CD4-positive, alpha-beta T cell treated with Interleukin-15 for 4 hours (primary cell): ENCODE measurements around the gene CTDSP2.
A peak's percentile ranks its signal among the peaks of the same experiment; 100 is the strongest.
"Not testable (repeated sequence)": the region's sequence is repeated elsewhere in the genome, so short reads cannot be mapped to it uniquely, and the experiment has no call there.

Experiments used
- DNase-seq: peaks from one replicate; pipeline ENCODE4 v3.0.0-alpha.2; 2020; ENCODE audit warnings: low spot score

CTDSP2 gene

GRCh38 chr12:57846577-57847319 lies at the start of gene CTDSP2:
TSS of gene CTDSP2 (minus strand) at chr12:57846729. CDS start at chr12:57846435, 294 bp downstream.
- DNase-seq, result peak; percentile 92

- DNase-seq, result no peak
Measured at GRCh38 chr12:57896115-57896433, 49.5 kb upstream of the CTDSP2 start.

- DNase-seq, result no peak
Measured at GRCh38 chr12:57895389-57896114, 49.0 kb upstream of the CTDSP2 start.

GRCh38 chr12:57894399-57895292 lies 48.1 kb upstream of the CTDSP2 start:
- DNase-seq, result no peak

GRCh38 chr12:57893431-57894353 lies 47.2 kb upstream of the CTDSP2 start:
- no peak for DNase-seq

- DNase-seq, result no peak
Measured at GRCh38 chr12:57892232-57892972, 45.9 kb upstream of the CTDSP2 start.

- DNase-seq, result no peak
Measured at GRCh38 chr12:57891542-57892228, 45.2 kb upstream of the CTDSP2 start.

GRCh38 chr12:57890191-57891115 lies 43.9 kb upstream of the CTDSP2 start:
- DNase-seq, result no peak

GRCh38 chr12:57889500-57889989 lies 43.0 kb upstream of the CTDSP2 start:
- no peak for DNase-seq

GRCh38 chr12:57888409-57889157 lies 42.1 kb upstream of the CTDSP2 start:
- DNase-seq, result peak; percentile 55

- no peak for DNase-seq
Measured at GRCh38 chr12:57887631-57888408, 41.3 kb upstream of the CTDSP2 start.

- not testable (repeated sequence) for DNase-seq
Measured at GRCh38 chr12:57886964-57887363, 40.4 kb upstream of the CTDSP2 start.

GRCh38 chr12:57886542-57886941 lies 40.0 kb upstream of the CTDSP2 start:
- no peak for DNase-seq

GRCh38 chr12:57885207-57885606 lies 38.7 kb upstream of the CTDSP2 start:
- no peak for DNase-seq

GRCh38 chr12:57883700-57884099 lies 37.2 kb upstream of the CTDSP2 start:
- DNase-seq, result no peak

- no peak for DNase-seq
Measured at GRCh38 chr12:57883057-57883456, 36.5 kb upstream of the CTDSP2 start.

- DNase-seq, result no peak
Measured at GRCh38 chr12:57882575-57882974, 36.0 kb upstream of the CTDSP2 start.
